ENCODE data around the gene TSFM. TPM values are rescaled to one million over a fixed set of nuclear protein-coding genes. Genes with fewer than 3 reads are reported as not detected.

The TSFM gene
- total RNA-seq, 1 experiment from 2014 or later = 58.5 TPM

GRCh38 chr12:57809425-57809824 is 26.8 kb downstream of the TSFM start:
- no peak overlapping the region for H3K4me3 ChIP-seq (ENCODE audit: low read depth, low read length, poor library complexity, severe bottlenecking)
- H3K36me3 ChIP-seq (ENCODE audit: insufficient read depth, low read length, poor library complexity, severe bottlenecking) = no peaks in the 10 kb centered on the region
- no peaks in the 10 kb centered on the region for H3K27me3 ChIP-seq (replicated peaks; ENCODE audit: insufficient read depth, low read depth, low read length, poor library complexity)
- DNase-seq (ENCODE audit: low spot score) = no peak
- POLR2A ChIA-PET (ENCODE audit: low non-redundant PET) = no interaction called here
- TF ChIP-seq EZH2 (IDR thresholded peaks at IDR 0.05; ENCODE audit: borderline replicate concordance, low read depth, low read length, poor library complexity, severe bottlenecking) = no peak
- TF ChIP-seq CTCF (conservative IDR thresholded peaks at IDR 0.05; ENCODE audit: low read depth, low read length) = no peak
- no peak overlapping the region for H3K27ac ChIP-seq (ENCODE audit: low read depth, low read length, poor library complexity, severe bottlenecking)
- intact Hi-C loops (cut with micrococcal nuclease; ENCODE audit: unreplicated experiment) = no loop called here
- CTCF ChIA-PET = no interaction called here
- BruUV-seq (replicated peaks) = no TSS peak
- no peaks in the 10 kb centered on the region for H3K9me3 ChIP-seq (ENCODE audit: low read depth, low read length, poor library complexity, severe bottlenecking)
- no peaks in the 10 kb centered on the region for H3K4me1 ChIP-seq (ENCODE audit: insufficient read depth, low read length, poor library complexity, severe bottlenecking)

GRCh38 chr12:57810450-57810849 is 27.9 kb downstream of the TSFM start:
- no peak for TF ChIP-seq CTCF (conservative IDR thresholded peaks at IDR 0.05; ENCODE audit: low read depth, low read length)
- no peak for TF ChIP-seq EZH2 (IDR thresholded peaks at IDR 0.05; ENCODE audit: borderline replicate concordance, low read depth, low read length, poor library complexity, severe bottlenecking)
- Histone ChIP-seq H3K4me1 (ENCODE audit: insufficient read depth, low read length, poor library complexity, severe bottlenecking) (no peaks in the 10 kb centered on the region), H3K9me3 (ENCODE audit: low read depth, low read length, poor library complexity, severe bottlenecking) (no peaks in the 10 kb centered on the region), H3K4me3 (ENCODE audit: low read depth, low read length, poor library complexity, severe bottlenecking) (no peak overlapping the region), H3K27ac (ENCODE audit: low read depth, low read length, poor library complexity, severe bottlenecking) (no peak overlapping the region), H3K27me3 (replicated peaks; ENCODE audit: insufficient read depth, low read depth, low read length, poor library complexity) (no peaks in the 10 kb centered on the region), H3K36me3 (ENCODE audit: insufficient read depth, low read length, poor library complexity, severe bottlenecking) (no peaks in the 10 kb centered on the region)
- ChIA-PET POLR2A (ENCODE audit: low non-redundant PET) (no interaction called here), CTCF (no interaction called here)
- BruUV-seq (replicated peaks) = no TSS peak
- DNase-seq (ENCODE audit: low spot score) = no peak
- intact Hi-C loops (cut with micrococcal nuclease; ENCODE audit: unreplicated experiment) = no loop called here

GRCh38 chr12:57811028-57811755 is 28.6 kb downstream of the TSFM start:
- Histone ChIP-seq H3K9me3 (ENCODE audit: low read depth, low read length, poor library complexity, severe bottlenecking) (no peaks in the 10 kb centered on the region), H3K4me3 (ENCODE audit: low read depth, low read length, poor library complexity, severe bottlenecking) (no peak overlapping the region), H3K36me3 (ENCODE audit: insufficient read depth, low read length, poor library complexity, severe bottlenecking) (no peaks in the 10 kb centered on the region), H3K27ac (ENCODE audit: low read depth, low read length, poor library complexity, severe bottlenecking) (no peak overlapping the region), H3K4me1 (ENCODE audit: insufficient read depth, low read length, poor library complexity, severe bottlenecking) (no peaks in the 10 kb centered on the region), H3K27me3 (replicated peaks; ENCODE audit: insufficient read depth, low read depth, low read length, poor library complexity) (no peaks in the 10 kb centered on the region)
- no peak for DNase-seq (ENCODE audit: low spot score)
- ChIA-PET POLR2A (ENCODE audit: low non-redundant PET) (interaction anchor here (0.6 kb wide), 1 partner anchor 130 kb away, joined by 4 read pairs; the partner anchor contains the start of gene ATP23), CTCF (no interaction called here)
- intact Hi-C loops (cut with micrococcal nuclease; ENCODE audit: unreplicated experiment) = no loop called here
- no TSS peak for BruUV-seq (replicated peaks)
- TF ChIP-seq EZH2 (IDR thresholded peaks at IDR 0.05; ENCODE audit: borderline replicate concordance, low read depth, low read length, poor library complexity, severe bottlenecking) (no peak), CTCF (conservative IDR thresholded peaks at IDR 0.05; ENCODE audit: low read depth, low read length) (no peak)

Data from A673 (cell line).